AG20443 (cell line): Measurements from ENCODE around the gene CDH23.
A peak's percentile ranks its signal among the peaks of the same experiment; 100 is the strongest.

Experiments
- DNase-seq: peaks from one replicate; pipeline ENCODE4 v3.0.0; 2012; ENCODE audit warnings: low spot score, mixed read lengths

Gene CDH23

GRCh38 chr10:71708897-71709882 lies 312.5 kb downstream of the CDH23 start:
- DNase-seq: no peak

GRCh38 chr10:71710519-71710918 lies 313.8 kb downstream of the CDH23 start:
- no peak for DNase-seq

GRCh38 chr10:71711052-71711623 lies 314.4 kb downstream of the CDH23 start:
- no peak for DNase-seq

- no peak for DNase-seq
These were observed 315.4 kb downstream of the CDH23 start for GRCh38 chr10:71712170-71712569.

GRCh38 chr10:71712572-71713134 lies 315.9 kb downstream of the CDH23 start:
- DNase-seq: no peak

- peak; percentile 97 for DNase-seq
These were observed 316.7 kb downstream of the CDH23 start for GRCh38 chr10:71713135-71714030.

GRCh38 chr10:71714031-71714410 lies 317.3 kb downstream of the CDH23 start:
- peak; percentile 30 for DNase-seq

- DNase-seq: no peak
These were observed 317.9 kb downstream of the CDH23 start for GRCh38 chr10:71714592-71714991.

- DNase-seq: no peak
These were observed 318.3 kb downstream of the CDH23 start for GRCh38 chr10:71715026-71715425.

- no peak for DNase-seq
These were observed 319.1 kb downstream of the CDH23 start for GRCh38 chr10:71715860-71716259.

- no peak for DNase-seq
These were observed 319.7 kb downstream of the CDH23 start for GRCh38 chr10:71716426-71716825.

GRCh38 chr10:71717056-71717455 lies 320.3 kb downstream of the CDH23 start:
- DNase-seq: no peak

GRCh38 chr10:71717551-71717951 lies 320.8 kb downstream of the CDH23 start:
- DNase-seq: no peak

- DNase-seq: no peak
These were observed 321.5 kb downstream of the CDH23 start for GRCh38 chr10:71718165-71718698.

- DNase-seq: peak; percentile 82
These were observed 322.3 kb downstream of the CDH23 start for GRCh38 chr10:71719042-71719441.

- no peak for DNase-seq
These were observed 322.9 kb downstream of the CDH23 start, which contains the start of gene C10orf105 for GRCh38 chr10:71719464-71720201. C10orf105 (minus strand) TSS chr10:71719778; CDS start chr10:71716337, 3,441 bp downstream.

- no peak for DNase-seq
These were observed 323.6 kb downstream of the CDH23 start for GRCh38 chr10:71720288-71720687.

- DNase-seq: no peak
These were observed 324.6 kb downstream of the CDH23 start for GRCh38 chr10:71721313-71721712.

- DNase-seq: no peak
These were observed 326.1 kb downstream of the CDH23 start for GRCh38 chr10:71722849-71723248.

- no peak for DNase-seq
These were observed 326.6 kb downstream of the CDH23 start for GRCh38 chr10:71723311-71723710.

- no peak for DNase-seq
These were observed 327.8 kb downstream of the CDH23 start for GRCh38 chr10:71724539-71724938.
